IMR-90 (cell line): Measurements from ENCODE around the gene SH2D1B. TPM values are rescaled to one million over a fixed set of nuclear protein-coding genes. Genes with fewer than 3 reads are reported as not detected.

Experiments
- ATAC-seq: fragments of 200-7000 bp; cut with Tn5 transposase; 2 replicates; pipeline ENCODE4 v1.9.1; 2020; ENCODE audit warnings: low read depth, mild to moderate bottlenecking, moderate library complexity
- BruUV-seq: library from RNA; stranded (reverse); fragments of 400-500 nt; replicated peaks from 2 replicates; lab custom pipeline; 2021; lab: Mats Ljungman, UMichigan
- CTCF ChIA-PET: fragments of 300-600 bp; formaldehyde crosslinking; extraction: SDS; loops from one replicate; lab custom pipeline; 2021; ENCODE audit warnings: antibody characterized with exemption; lab: Yijun Ruan, JAX
- POLR2A ChIA-PET: fragments of 300-600 bp; sonication (Branson Sonifier 250); formaldehyde crosslinking; loops from one replicate; lab custom pipeline; 2022; ENCODE audit warnings: antibody characterized with exemption; ENCODE audit not compliant: unreplicated experiment; lab: Charles Lee
- DNase-seq: peaks from one replicate; pipeline ENCODE4 v3.0.0; 2013
- H2AFZ ChIP-seq: replicated peaks from 2 replicates; pipeline ENCODE3; 2013; ENCODE audit warnings: low read length, mild to moderate bottlenecking; ENCODE audit not compliant: poor library complexity
- H2AK5ac ChIP-seq: 2 replicates; pipeline ENCODE4 v1.6.1; 2013; ENCODE audit warnings: low read depth, low read length, inconsistent platforms
- H2AK9ac ChIP-seq: replicated peaks from 2 replicates; pipeline ENCODE3; 2013; ENCODE audit warnings: mild to moderate bottlenecking, low read depth, low read length, moderate library complexity; ENCODE audit not compliant: poor library complexity
- H2BK120ac ChIP-seq: 2 replicates; pipeline ENCODE4 v1.6.1; 2013; ENCODE audit warnings: low read depth, low read length, inconsistent platforms
- H2BK15ac ChIP-seq: 3 replicates; pipeline ENCODE4 v1.6.1; 2013; ENCODE audit warnings: low read depth, low read length, inconsistent platforms
- H2BK20ac ChIP-seq: 2 replicates; pipeline ENCODE4 v1.6.1; 2013; ENCODE audit warnings: low read depth, mild to moderate bottlenecking, inconsistent platforms, low read length, moderate library complexity
- H2BK5ac ChIP-seq: 2 replicates; pipeline ENCODE4 v1.6.1; 2013; ENCODE audit warnings: mild to moderate bottlenecking, low read depth, low read length, inconsistent platforms; ENCODE audit not compliant: poor library complexity, severe bottlenecking
- H3K14ac ChIP-seq: replicated peaks from 2 replicates; pipeline ENCODE4 v1.6.1; 2013; ENCODE audit warnings: low read depth, low read length, inconsistent platforms
- H3K18ac ChIP-seq: 2 replicates; pipeline ENCODE4 v1.6.1; 2013; ENCODE audit warnings: low read depth, low read length, control low read depth
- H3K23ac ChIP-seq: 2 replicates; pipeline ENCODE4 v1.6.1; 2013; ENCODE audit warnings: low read depth, low read length, inconsistent platforms
- H3K27ac ChIP-seq: 2 replicates; pipeline ENCODE4 v1.5.1; 2013; ENCODE audit warnings: mild to moderate bottlenecking, control low read depth, low read length; ENCODE audit not compliant: insufficient read depth
- H3K27me3 ChIP-seq: 2 replicates; pipeline ENCODE4 v1.6.1; 2013; ENCODE audit warnings: low read length; ENCODE audit not compliant: control insufficient read depth, insufficient read depth
- H3K36me3 ChIP-seq: 2 replicates; pipeline ENCODE4 v1.6.1; 2013; ENCODE audit warnings: low read length, mixed read lengths; ENCODE audit not compliant: control insufficient read depth, insufficient read depth
- H3K4ac ChIP-seq: 2 replicates; pipeline ENCODE4 v1.6.1; 2013; ENCODE audit warnings: low read depth, low read length, inconsistent platforms
- H3K4me1 ChIP-seq: 2 replicates; pipeline ENCODE4 v1.6.1; 2013; ENCODE audit warnings: low read length, mixed read lengths; ENCODE audit not compliant: control insufficient read depth, insufficient read depth
- H3K4me2 ChIP-seq: 2 replicates; pipeline ENCODE4 v1.6.1; 2013; ENCODE audit warnings: low read depth, mild to moderate bottlenecking, control low read depth, low read length, moderate library complexity
- H3K4me3 ChIP-seq: 2 replicates; pipeline ENCODE4 v1.5.1; 2013; ENCODE audit warnings: low read depth, mild to moderate bottlenecking, control low read depth, low read length, moderate library complexity; ENCODE audit not compliant: insufficient read depth
- H3K56ac ChIP-seq: 2 replicates; pipeline ENCODE4 v1.6.1; 2013; ENCODE audit warnings: low read length, inconsistent platforms; ENCODE audit not compliant: insufficient read depth; ENCODE audit errors: extremely low read depth
- H3K79me1 ChIP-seq, 2 experiments: 2 replicates each; pipeline ENCODE4 v1.6.1; 2013; ENCODE audit warnings: low read length in 2 of 2, inconsistent platforms in 1 of 2, low read depth in 1 of 2
- H3K9ac ChIP-seq: 2 replicates; pipeline ENCODE4 v1.6.1; 2013; ENCODE audit warnings: low read depth, low read length, control low read depth
- H3K9me1 ChIP-seq: 2 replicates; pipeline ENCODE4 v1.6.1; 2013; ENCODE audit warnings: low read length, inconsistent platforms; ENCODE audit not compliant: insufficient read depth
- H3K9me3 ChIP-seq: 2 replicates; pipeline ENCODE4 v1.6.1; 2013; ENCODE audit warnings: low read length; ENCODE audit not compliant: control insufficient read depth, insufficient read depth
- H4K20me1 ChIP-seq: 2 replicates; pipeline ENCODE4 v1.6.1; 2013; ENCODE audit warnings: low read length, inconsistent platforms; ENCODE audit not compliant: insufficient read depth
- H4K5ac ChIP-seq: 2 replicates; pipeline ENCODE4 v1.6.1; 2013; ENCODE audit warnings: mild to moderate bottlenecking, low read depth, low read length, control low read depth
- H4K8ac ChIP-seq, 2 experiments: 2 replicates each; pipeline ENCODE4 v1.6.1; 2013; ENCODE audit warnings: low read depth in 2 of 2, low read length in 2 of 2, control low read depth in 1 of 2, inconsistent platforms in 1 of 2
- H4K91ac ChIP-seq: 2 replicates; pipeline ENCODE4 v1.6.1; 2013; ENCODE audit warnings: low read depth, low read length, inconsistent platforms; ENCODE audit not compliant: insufficient read depth
- MAZ ChIP-seq: IDR thresholded peaks from 2 replicates; pipeline ENCODE4 v1.6.1; 2012; ENCODE audit warnings: low read depth, mild to moderate bottlenecking, low read length, improper control_type of control experiment, moderate library complexity, borderline replicate concordance
- POLR2A ChIP-seq: IDR thresholded peaks from 2 replicates; pipeline ENCODE4 v1.6.1; 2012; ENCODE audit warnings: mild to moderate bottlenecking, low read depth, low read length
- WGBS, 2 experiments: methylation state at CpG; one replicate each; pipeline versions ENCODE4 v1.1.5 to v1.1.7; 2013; ENCODE audit warnings: missing lambda C conversion rate in 2 of 2; ENCODE audit not compliant: insufficient read length in 1 of 2; ENCODE audit errors: extremely low coverage in 2 of 2; 5-methylcytosine and 5-hydroxymethylcytosine counted together
- dilution Hi-C: fragments of 300-500 bp; cut with HindIII; formaldehyde crosslinking; loops from one replicate; pipeline ENCODE4 v1.14.3; 2018; ENCODE audit warnings: low sequenced_read_pairs; ENCODE audit not compliant: unreplicated experiment
- in situ Hi-C: fragments of 300-500 bp; cut with MboI; formaldehyde crosslinking; loops from 3 replicates; pipeline ENCODE4 v1.14.3; 2019; ENCODE audit warnings: low sequenced_read_pairs, inconsistent platforms, mixed read lengths
- intact Hi-C: fragments of 100-400 bp; cut with micrococcal nuclease; formaldehyde crosslinking; loops from 2 replicates; pipeline ENCODE4 v1.10.0; 2022
- polyA plus RNA-seq, 3 experiments: library from polyadenylated mRNA; depleted of rRNA; stranded (reverse); fragments of >200 nt; gene quantifications; 2 replicates each; pipeline ENCODE4 v1.2.3, GENCODE V29; 2012; ENCODE audit warnings: low replicate concordance in 1 of 3
- total RNA-seq: library from RNA; depleted of rRNA; stranded (reverse); fragments of >200 nt; gene quantifications from 2 replicates; pipeline ENCODE4 v1.2.3, GENCODE V29; 2012
- TF ChIP-seq, protein P1 (sequence below): fragments of 150-350 bp; IDR thresholded peaks from 2 replicates; pipeline ENCODE4 v1.6.1; 2017; ENCODE audit warnings: mild to moderate bottlenecking, antibody characterized with exemption, low read length, low read depth

The SH2D1B gene
- total and polyA plus RNA-seq, 2 of the 4 experiments (the other 2 are of a cell fraction): 0.03 to 0.18 TPM

DNA sequence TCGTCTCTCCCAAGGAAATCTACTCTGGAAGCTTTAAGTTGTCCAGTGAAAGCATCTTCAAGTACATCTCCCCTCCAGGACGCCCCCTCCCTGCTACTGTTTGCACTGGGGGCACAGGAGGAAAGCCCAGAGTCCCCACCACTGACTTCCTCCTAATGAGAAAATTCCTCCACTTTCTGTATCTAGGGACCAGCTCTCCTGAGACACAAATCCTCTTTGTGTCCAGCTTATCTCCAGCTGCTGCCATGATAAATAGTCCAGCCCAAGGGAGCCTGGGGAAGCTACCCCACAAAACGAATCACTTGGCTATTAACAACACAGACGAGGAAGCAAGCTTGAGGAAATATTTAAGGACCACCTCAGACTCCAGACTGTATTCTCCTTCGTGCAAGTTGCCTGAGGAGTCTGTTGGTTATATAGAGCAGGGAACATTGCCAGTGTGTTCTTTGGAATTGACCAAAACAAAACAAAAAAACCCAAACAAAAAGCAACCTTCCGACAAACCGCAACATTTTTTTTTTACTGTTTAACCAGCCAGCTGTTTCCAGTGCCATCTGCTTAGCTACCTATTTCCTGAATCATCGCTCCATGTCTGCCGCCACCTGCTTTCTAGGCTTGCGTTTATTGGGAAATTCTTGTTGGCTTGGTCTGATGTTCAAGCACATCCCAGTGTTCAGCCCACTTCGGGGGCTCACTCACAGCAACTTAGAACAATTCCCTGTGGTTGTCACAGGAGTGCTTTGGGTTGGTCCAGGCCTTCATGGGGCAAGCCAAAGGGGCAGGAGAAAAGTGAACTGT is 22.7 kb downstream of the SH2D1B start:
- Histone ChIP-seq H2BK120ac (no peak overlapping the region), H2BK15ac (no peak overlapping the region), H3K9me3 (no peaks in the 10 kb centered on the region), H3K18ac (no peak overlapping the region), H3K27ac (no peak overlapping the region), H3K4me3 (no peak overlapping the region), H3K4me2 (no peak overlapping the region), H4K20me1 (no peaks in the 10 kb centered on the region), H3K9ac (no peak overlapping the region), H3K4me1 (no peaks in the 10 kb centered on the region), H3K14ac (no peak overlapping the region), H3K4ac (no peak overlapping the region), H4K8ac (no peak overlapping the region), H2BK20ac (no peak overlapping the region), H3K36me3 (no peaks in the 10 kb centered on the region), H3K56ac (no peak overlapping the region), H3K9me1 (no peaks in the 10 kb centered on the region), H2AFZ (no peak overlapping the region), H4K91ac (no peak overlapping the region), H2AK5ac (no peak overlapping the region), H3K23ac (no peak overlapping the region), H2AK9ac (no peak overlapping the region), H3K27me3 (peaks cover 26% of the 10 kb centered on the region), H3K79me1 (no peaks in the 10 kb centered on the region), H2BK5ac (no peak overlapping the region), H4K5ac (no peak overlapping the region)
- intact Hi-C loops (no loop called here), dilution Hi-C loops (no loop called here), in situ Hi-C loops (loop anchor here (25.0 kb wide), 1 partner anchor 602 kb away; no protein-coding TSS in a partner anchor)
- DNase-seq: peak; percentile 30
- no TSS peak for BruUV-seq
- TF ChIP-seq POLR2A (no peak), MAZ (no peak)
- TF ChIP-seq, protein P1, sequence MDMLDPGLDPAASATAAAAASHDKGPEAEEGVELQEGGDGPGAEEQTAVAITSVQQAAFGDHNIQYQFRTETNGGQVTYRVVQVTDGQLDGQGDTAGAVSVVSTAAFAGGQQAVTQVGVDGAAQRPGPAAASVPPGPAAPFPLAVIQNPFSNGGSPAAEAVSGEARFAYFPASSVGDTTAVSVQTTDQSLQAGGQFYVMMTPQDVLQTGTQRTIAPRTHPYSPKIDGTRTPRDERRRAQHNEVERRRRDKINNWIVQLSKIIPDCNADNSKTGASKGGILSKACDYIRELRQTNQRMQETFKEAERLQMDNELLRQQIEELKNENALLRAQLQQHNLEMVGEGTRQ: no peak
- WGBS, 2 experiments: no CpG with 5 or more reads among the region's 11 CpGs
- ATAC-seq: no peak
- ChIA-PET POLR2A (no interaction called here), CTCF (interaction anchor here (3.9 kb wide), 1 partner anchor 333 kb away, joined by 18 read pairs; no protein-coding TSS in a partner anchor)
